Neural crest cell (in vitro differentiated cells): ENCODE data around the gene RASL10A. TPM values are rescaled to one million over a fixed set of nuclear protein-coding genes. Genes with fewer than 3 reads are reported as not detected.

Experiments
- DNase-seq: peaks from one replicate; pipeline ENCODE4 v3.0.0; 2021; ENCODE audit warnings: low read depth, mixed read lengths, low spot score
- H3K27ac Mint-ChIP-seq: one replicate; pipeline ENCODE4 v1.8.0; 2021; ENCODE audit warnings: mild to moderate bottlenecking, mixed read lengths; ENCODE audit not compliant: unreplicated experiment
- H3K27me3 Mint-ChIP-seq: 2 replicates; pipeline ENCODE4 v1.8.0; 2021; ENCODE audit warnings: low read depth, mild to moderate bottlenecking, mixed read lengths
- H3K36me3 Mint-ChIP-seq: 2 replicates; pipeline ENCODE4 v1.8.0; 2021; ENCODE audit warnings: low read depth, mild to moderate bottlenecking, mixed read lengths
- H3K4me1 Mint-ChIP-seq: 2 replicates; pipeline ENCODE4 v1.8.0; 2021; ENCODE audit warnings: mixed read lengths
- H3K4me3 Mint-ChIP-seq: one replicate; pipeline ENCODE4 v1.8.0; 2021; ENCODE audit warnings: mild to moderate bottlenecking, mixed read lengths
- H3K9me3 Mint-ChIP-seq: 2 replicates; pipeline ENCODE4 v1.8.0; 2021; ENCODE audit warnings: mixed read lengths
- total RNA-seq: library from RNA; stranded (reverse); gene quantifications from 2 replicates; pipeline ENCODE4 v1.2.1, GENCODE V29; 2021
- TF ChIP-seq, protein P1 (sequence below): fragments of 200-600 bp; sonication (generic); conservative IDR thresholded peaks from 2 replicates; pipeline ENCODE4 v1.5.0; 2021; ENCODE audit warnings: antibody characterized with exemption, mild to moderate bottlenecking

The RASL10A gene
- total RNA-seq, 1 donor from 2014 or later = 0.63 TPM

- DNase-seq = no peak
- Mint-ChIP-seq H3K27me3 (peaks cover 5% of the 10 kb centered on the region), H3K4me1 (peaks cover 3% of the 10 kb centered on the region), H3K4me3 (peak overlapping the region; percentile 54), H3K36me3 (peaks cover 31% of the 10 kb centered on the region), H3K27ac (peak overlapping the region; percentile 79), H3K9me3 (no peaks in the 10 kb centered on the region)
- TF ChIP-seq, protein P1, sequence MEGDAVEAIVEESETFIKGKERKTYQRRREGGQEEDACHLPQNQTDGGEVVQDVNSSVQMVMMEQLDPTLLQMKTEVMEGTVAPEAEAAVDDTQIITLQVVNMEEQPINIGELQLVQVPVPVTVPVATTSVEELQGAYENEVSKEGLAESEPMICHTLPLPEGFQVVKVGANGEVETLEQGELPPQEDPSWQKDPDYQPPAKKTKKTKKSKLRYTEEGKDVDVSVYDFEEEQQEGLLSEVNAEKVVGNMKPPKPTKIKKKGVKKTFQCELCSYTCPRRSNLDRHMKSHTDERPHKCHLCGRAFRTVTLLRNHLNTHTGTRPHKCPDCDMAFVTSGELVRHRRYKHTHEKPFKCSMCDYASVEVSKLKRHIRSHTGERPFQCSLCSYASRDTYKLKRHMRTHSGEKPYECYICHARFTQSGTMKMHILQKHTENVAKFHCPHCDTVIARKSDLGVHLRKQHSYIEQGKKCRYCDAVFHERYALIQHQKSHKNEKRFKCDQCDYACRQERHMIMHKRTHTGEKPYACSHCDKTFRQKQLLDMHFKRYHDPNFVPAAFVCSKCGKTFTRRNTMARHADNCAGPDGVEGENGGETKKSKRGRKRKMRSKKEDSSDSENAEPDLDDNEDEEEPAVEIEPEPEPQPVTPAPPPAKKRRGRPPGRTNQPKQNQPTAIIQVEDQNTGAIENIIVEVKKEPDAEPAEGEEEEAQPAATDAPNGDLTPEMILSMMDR = no peak
Measured at GRCh38 chr22:29300807-29301601, 14.5 kb downstream of the RASL10A start.

DNA sequence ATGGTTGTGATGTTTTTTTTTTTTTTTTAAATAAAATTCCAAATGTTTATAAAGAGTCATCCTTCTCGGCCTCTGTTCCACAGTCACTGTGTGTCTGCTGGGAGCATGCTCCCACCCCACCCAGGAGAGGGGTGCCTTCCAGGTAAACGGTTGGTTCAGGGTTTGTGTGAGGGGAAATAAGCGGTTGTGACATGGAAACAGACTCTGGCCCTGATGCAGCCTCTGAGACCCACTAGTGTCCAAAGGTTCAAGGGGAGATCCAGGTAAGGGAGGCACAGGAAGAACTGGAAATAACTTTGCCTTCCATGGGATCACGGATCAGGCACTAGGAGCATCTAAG lies 15.1 kb downstream of the RASL10A start:
- no peaks in the 10 kb centered on the region for H3K9me3 Mint-ChIP-seq
- TF ChIP-seq, protein P1 = no peak
- no peak overlapping the region for H3K4me3 Mint-ChIP-seq
- peaks cover 5% of the 10 kb centered on the region for H3K27me3 Mint-ChIP-seq
- no peak overlapping the region for H3K27ac Mint-ChIP-seq
- peaks cover 36% of the 10 kb centered on the region for H3K36me3 Mint-ChIP-seq
- no peak for DNase-seq
- no peaks in the 10 kb centered on the region for H3K4me1 Mint-ChIP-seq

DNA sequence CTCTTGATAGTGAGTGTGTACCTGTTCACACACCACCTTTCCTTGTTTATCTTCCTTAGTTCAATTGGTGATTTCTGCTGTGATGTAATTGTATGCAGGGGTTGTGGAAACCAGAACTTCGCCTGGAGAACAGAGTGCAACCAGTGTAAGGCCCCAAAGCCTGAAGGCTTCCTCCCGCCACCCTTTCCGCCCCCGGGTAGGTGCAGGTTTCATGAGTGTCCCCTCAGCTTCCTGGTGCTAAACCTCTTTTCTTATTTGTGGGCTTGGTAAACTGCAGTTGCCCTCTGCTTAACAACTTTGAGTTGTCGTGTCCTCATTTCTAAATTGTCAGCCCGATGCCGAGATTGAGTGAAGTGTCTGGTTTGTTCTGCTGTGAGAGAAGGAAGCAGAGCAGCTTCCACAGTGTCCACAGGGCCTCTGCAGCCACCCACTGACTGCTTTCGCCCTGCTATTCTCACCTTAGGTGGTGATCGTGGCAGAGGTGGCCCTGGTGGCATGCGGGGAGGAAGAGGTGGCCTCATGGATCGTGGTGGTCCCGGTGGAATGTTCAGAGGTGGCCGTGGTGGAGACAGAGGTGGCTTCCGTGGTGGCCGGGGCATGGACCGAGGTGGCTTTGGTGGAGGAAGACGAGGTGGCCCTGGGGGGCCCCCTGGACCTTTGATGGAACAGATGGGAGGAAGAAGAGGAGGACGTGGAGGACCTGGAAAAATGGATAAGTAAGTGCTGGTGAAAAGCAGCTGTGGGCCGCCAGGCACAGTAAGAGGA lies 16.2 kb downstream of the RASL10A start:
- peak overlapping the region; percentile 69 for H3K4me3 Mint-ChIP-seq
- H3K27me3 Mint-ChIP-seq = peaks cover 5% of the 10 kb centered on the region
- peaks cover 36% of the 10 kb centered on the region for H3K36me3 Mint-ChIP-seq
- H3K9me3 Mint-ChIP-seq = no peaks in the 10 kb centered on the region
- TF ChIP-seq, protein P1 = no peak
- DNase-seq = no peak
- no peak overlapping the region for H3K27ac Mint-ChIP-seq
- no peaks in the 10 kb centered on the region for H3K4me1 Mint-ChIP-seq

DNA sequence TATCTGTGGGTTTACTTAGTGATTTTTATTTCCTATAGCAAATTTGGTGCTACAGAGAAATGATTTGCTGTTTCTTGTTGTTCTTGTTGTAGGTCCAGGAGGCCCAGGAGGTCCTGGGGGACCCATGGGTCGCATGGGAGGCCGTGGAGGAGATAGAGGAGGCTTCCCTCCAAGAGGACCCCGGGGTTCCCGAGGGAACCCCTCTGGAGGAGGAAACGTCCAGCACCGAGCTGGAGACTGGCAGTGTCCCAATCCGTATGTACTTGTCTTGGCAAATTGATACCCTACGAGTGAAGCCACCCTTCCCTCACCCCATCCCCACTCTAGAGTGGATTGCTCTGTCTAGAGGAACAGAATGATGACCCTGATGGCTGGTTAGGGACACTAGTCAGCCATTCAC lies 16.9 kb downstream of the RASL10A start:
- Mint-ChIP-seq H3K9me3 (no peaks in the 10 kb centered on the region), H3K27me3 (peaks cover 5% of the 10 kb centered on the region), H3K4me3 (no peak overlapping the region), H3K36me3 (peaks cover 36% of the 10 kb centered on the region), H3K27ac (no peak overlapping the region), H3K4me1 (no peaks in the 10 kb centered on the region)
- no peak for DNase-seq
- TF ChIP-seq, protein P1 = no peak

DNA sequence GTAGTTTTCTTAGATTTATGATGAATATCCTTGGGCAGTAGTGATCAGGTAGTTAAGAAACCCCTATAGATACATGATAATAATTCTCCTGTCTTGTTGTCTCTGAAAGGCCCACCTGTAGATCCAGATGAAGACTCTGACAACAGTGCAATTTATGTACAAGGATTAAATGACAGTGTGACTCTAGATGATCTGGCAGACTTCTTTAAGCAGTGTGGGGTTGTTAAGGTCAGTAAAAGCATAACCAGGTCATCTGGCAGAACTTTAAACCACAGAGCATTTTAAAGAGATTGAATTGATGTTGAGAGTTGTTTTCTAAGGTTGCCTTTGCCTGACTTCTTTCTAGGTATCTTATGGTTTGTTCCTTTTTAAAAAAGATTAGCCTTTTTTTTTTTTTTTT lies 23.1 kb downstream of the RASL10A start:
- no peaks in the 10 kb centered on the region for H3K27me3 Mint-ChIP-seq
- TF ChIP-seq, protein P1 = no peak
- H3K36me3 Mint-ChIP-seq = peaks cover 30% of the 10 kb centered on the region
- H3K27ac Mint-ChIP-seq = no peak overlapping the region
- no peak for DNase-seq
- peaks cover 18% of the 10 kb centered on the region for H3K4me1 Mint-ChIP-seq
- peak overlapping the region; percentile 12 for H3K4me3 Mint-ChIP-seq
- no peaks in the 10 kb centered on the region for H3K9me3 Mint-ChIP-seq
